GM23338 (cell line): ENCODE results near the gene DOLPP1. TPM values are rescaled to one million over a fixed set of nuclear protein-coding genes. Genes with fewer than 3 reads are reported as not detected.

ENCODE experiments used
- ATAC-seq: fragments of 200-7000 bp; cut with Tn5 transposase; 3 replicates; pipeline ENCODE4 v1.9.1; 2020
- DNase-seq: peaks from one replicate; pipeline ENCODE4 v3.0.0-alpha.2; 2015; ENCODE audit warnings: low spot score
- H2AFZ ChIP-seq: fragments of 200-600 bp; sonication (generic); 2 replicates; pipeline ENCODE4 v1.8.0; 2016; ENCODE audit warnings: antibody characterized with exemption, mild to moderate bottlenecking, moderate library complexity
- H3F3A ChIP-seq: fragments of 200-600 bp; sonication (generic); replicated peaks from 2 replicates; pipeline ENCODE4 v1.8.0; 2017; ENCODE audit warnings: antibody characterized with exemption, mixed run types, low read depth
- H3K27ac ChIP-seq: fragments of 200-600 bp; sonication (generic); 2 replicates; pipeline ENCODE4 v1.6.1; 2016; ENCODE audit warnings: low read depth
- H3K27me3 ChIP-seq: fragments of 200-600 bp; sonication (generic); 2 replicates; pipeline ENCODE4 v1.8.0; 2016; ENCODE audit warnings: mild to moderate bottlenecking, mixed run types, moderate library complexity; ENCODE audit not compliant: insufficient read depth
- H3K36me3 ChIP-seq: fragments of 200-600 bp; sonication (generic); 2 replicates; pipeline ENCODE4 v1.8.0; 2016; ENCODE audit warnings: mild to moderate bottlenecking; ENCODE audit not compliant: insufficient read depth
- H3K4me1 ChIP-seq: fragments of 200-600 bp; sonication (generic); 2 replicates; pipeline ENCODE4 v1.8.0; 2016; ENCODE audit warnings: mild to moderate bottlenecking, moderate library complexity; ENCODE audit not compliant: insufficient read depth
- H3K4me2 ChIP-seq: fragments of 200-600 bp; sonication (generic); 2 replicates; pipeline ENCODE4 v1.7.1; 2017; ENCODE audit warnings: mixed run types
- H3K4me3 ChIP-seq: fragments of 200-600 bp; sonication (generic); 2 replicates; pipeline ENCODE4 v1.6.1; 2016; ENCODE audit warnings: mixed run types
- H3K79me2 ChIP-seq: fragments of 200-600 bp; sonication (generic); replicated peaks from 2 replicates; pipeline ENCODE4 v1.8.0; 2017; ENCODE audit warnings: mild to moderate bottlenecking; ENCODE audit not compliant: insufficient read depth
- H3K9me2 ChIP-seq: fragments of 200-600 bp; sonication (generic); 2 replicates; pipeline ENCODE4 v1.8.0; 2017; ENCODE audit not compliant: insufficient read depth
- H4K20me1 ChIP-seq: fragments of 200-600 bp; sonication (generic); replicated peaks from 2 replicates; pipeline ENCODE4 v1.8.0; 2017; ENCODE audit warnings: mild to moderate bottlenecking; ENCODE audit not compliant: insufficient read depth
- H3K27ac Mint-ChIP-seq: 2 replicates; pipeline ENCODE4 v1.8.0; 2020; ENCODE audit warnings: inconsistent platforms, mild to moderate bottlenecking, moderate library complexity, mixed read lengths
- H3K27me3 Mint-ChIP-seq: 3 replicates; pipeline ENCODE4 v1.8.0; 2022; ENCODE audit warnings: low read depth, mild to moderate bottlenecking, moderate library complexity, mixed read lengths, inconsistent platforms; ENCODE audit not compliant: insufficient read depth, poor library complexity
- H3K36me3 Mint-ChIP-seq: 3 replicates; pipeline ENCODE4 v1.8.0; 2021; ENCODE audit warnings: low read depth, mild to moderate bottlenecking, inconsistent platforms, moderate library complexity, mixed read lengths
- H3K4me1 Mint-ChIP-seq: 3 replicates; pipeline ENCODE4 v1.8.0; 2020; ENCODE audit warnings: mild to moderate bottlenecking, inconsistent platforms, mixed read lengths
- H3K4me3 Mint-ChIP-seq: 3 replicates; pipeline ENCODE4 v1.8.0; 2021; ENCODE audit warnings: moderate library complexity, mild to moderate bottlenecking, inconsistent platforms, mixed read lengths
- H3K9me3 Mint-ChIP-seq: 3 replicates; pipeline ENCODE4 v1.8.0; 2020; ENCODE audit warnings: moderate library complexity, mild to moderate bottlenecking, inconsistent platforms, mixed read lengths
- CREB1 ChIP-seq: fragments of 250-450 bp; sonication (Bioruptor Pico); IDR thresholded peaks from 2 replicates; pipeline ENCODE4 v1.5.0; 2020; ENCODE audit warnings: low read depth, mild to moderate bottlenecking, moderate library complexity
- CTCF ChIP-seq, 2 experiments: fragments of 200-600 bp in 1 of 2; sonication (generic) in 1 of 2; conservative IDR thresholded peaks; 2 replicates each; pipeline versions ENCODE4 v1.5.1 to v1.6.1; 2016 to 2017; ENCODE audit warnings: antibody characterized with exemption in 2 of 2, low read depth in 2 of 2, mild to moderate bottlenecking in 2 of 2, moderate library complexity in 1 of 2
- EZH2 ChIP-seq: fragments of 200-600 bp; sonication (generic); IDR thresholded peaks from one replicate; pipeline ENCODE4 v1.8.0; 2017; ENCODE audit warnings: antibody characterized with exemption, mild to moderate bottlenecking, low read depth; ENCODE audit not compliant: unreplicated experiment
- EZH2phosphoT487 ChIP-seq: fragments of 200-600 bp; sonication (generic); IDR thresholded peaks from one replicate; pipeline ENCODE4 v1.8.1; 2018; ENCODE audit warnings: antibody characterized with exemption; ENCODE audit not compliant: unreplicated experiment
- JUNB ChIP-seq: IDR thresholded peaks from one replicate; pipeline ENCODE4 v1.6.1; 2016; ENCODE audit warnings: antibody characterized with exemption; ENCODE audit not compliant: unreplicated experiment
- NANOG ChIP-seq: IDR thresholded peaks from 2 replicates; pipeline ENCODE4 v1.6.1; 2016; ENCODE audit warnings: antibody characterized with exemption, borderline replicate concordance
- POLR2AphosphoS5 ChIP-seq: IDR thresholded peaks from 2 replicates; pipeline ENCODE4 v1.6.1; 2016; ENCODE audit warnings: antibody characterized with exemption, low read depth
- ZNF114 ChIP-seq: fragments of 250-450 bp; sonication (Bioruptor Pico); IDR thresholded peaks from 2 replicates; pipeline ENCODE4 v1.5.0; 2020; ENCODE audit warnings: mild to moderate bottlenecking, moderate library complexity
- ZNF331 ChIP-seq: fragments of 250-450 bp; sonication (Bioruptor Pico); IDR thresholded peaks from 2 replicates; pipeline ENCODE4 v1.5.0; 2020; ENCODE audit warnings: low read depth, mild to moderate bottlenecking, moderate library complexity
- polyA plus RNA-seq: library from polyadenylated mRNA; unstranded; fragments of >200 nt; fragmentation: Nextera tagmentation; extraction: Ambion mirVana; gene quantifications from 2 replicates; pipeline ENCODE4 v1.2.1, GENCODE V29; 2016
- total RNA-seq: library from RNA; depleted of rRNA; stranded (reverse); fragments of >200 nt; shearing (Covaris generic); gene quantifications from 2 replicates; pipeline ENCODE4 v1.2.3, GENCODE V29; 2014
- TF ChIP-seq, protein P1 (sequence below): IDR thresholded peaks from 2 replicates; pipeline ENCODE4 v1.6.1; 2016; ENCODE audit warnings: antibody characterized with exemption
- TF ChIP-seq, protein P2 (sequence below): fragments of 250-450 bp; sonication (Bioruptor Pico); IDR thresholded peaks from 2 replicates; pipeline ENCODE4 v1.5.0; 2020; ENCODE audit warnings: mild to moderate bottlenecking, moderate library complexity
- TF ChIP-seq, protein P3 (sequence below): IDR thresholded peaks from one replicate; pipeline ENCODE4 v1.6.1; 2018; ENCODE audit warnings: antibody characterized with exemption; ENCODE audit not compliant: unreplicated experiment

DOLPP1 gene
- total and polyA plus RNA-seq, 2 experiments from 2014 or later: 23.3 to 31.9 TPM

DNA sequence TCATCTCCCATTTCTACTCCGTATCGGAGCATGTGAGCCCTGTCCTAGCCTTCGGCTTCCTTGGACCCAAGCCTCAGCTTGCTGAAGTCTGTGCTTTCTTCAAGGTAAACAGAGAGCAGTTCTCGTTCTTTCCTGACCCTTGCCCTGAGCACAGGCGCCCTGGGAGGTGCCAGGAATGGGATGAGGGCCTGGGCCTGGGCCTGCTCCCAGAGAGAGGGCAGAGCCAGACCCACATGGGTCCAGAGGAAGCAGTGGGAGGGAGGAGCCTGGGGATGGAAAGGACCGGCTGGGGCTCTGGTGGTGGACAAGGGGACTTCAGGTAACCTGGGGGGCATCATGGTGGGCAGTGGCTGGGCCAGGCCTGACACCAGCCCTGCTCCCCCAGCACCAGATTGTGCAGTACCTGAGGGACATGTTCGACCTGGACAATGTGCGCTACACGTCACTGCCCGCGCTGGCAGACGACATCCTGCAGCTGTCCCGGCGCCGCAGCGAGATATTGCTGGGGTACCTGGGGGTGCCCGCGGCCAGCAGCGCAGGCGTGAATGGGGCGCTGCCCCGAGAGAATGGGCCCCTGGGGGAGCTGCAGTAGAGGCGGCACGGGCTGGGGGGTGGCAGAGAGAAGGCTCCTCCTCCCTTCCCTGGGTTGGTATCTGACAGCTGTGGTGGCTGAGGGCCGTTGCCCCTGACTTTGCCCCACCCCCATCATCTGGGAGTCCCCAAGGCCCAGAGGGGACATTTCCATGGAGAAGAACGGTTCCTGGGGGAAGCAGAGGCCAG is 10.9 kb upstream of the DOLPP1 start:
- Histone ChIP-seq H3K36me3 (no peaks in the 10 kb centered on the region), H3K79me2 (no peaks in the 10 kb centered on the region), H4K20me1 (no peaks in the 10 kb centered on the region), H3F3A (0 out of 2 replicates have a peak, but pooled peaks cover 6% of the 10 kb centered on the region), H3K4me1 (peaks cover 26% of the 10 kb centered on the region), H3K27me3 (no peaks in the 10 kb centered on the region), H2AFZ (no peak overlapping the region), H3K4me3 (no peak overlapping the region), H3K4me2 (peak overlapping the region; percentile 77; the same call in 1 of the 2 replicates), H3K9me2 (no peaks in the 10 kb centered on the region), H3K27ac (peak overlapping the region; percentile 85)
- H3K4me3 Mint-ChIP-seq: no peak overlapping the region
- no peak for ATAC-seq
- no peak for DNase-seq
- peaks cover 31% of the 10 kb centered on the region for H3K4me1 Mint-ChIP-seq
- no peak overlapping the region; the same call in 1 of the 2 replicates for H3K27ac Mint-ChIP-seq
- TF ChIP-seq, protein P1, sequence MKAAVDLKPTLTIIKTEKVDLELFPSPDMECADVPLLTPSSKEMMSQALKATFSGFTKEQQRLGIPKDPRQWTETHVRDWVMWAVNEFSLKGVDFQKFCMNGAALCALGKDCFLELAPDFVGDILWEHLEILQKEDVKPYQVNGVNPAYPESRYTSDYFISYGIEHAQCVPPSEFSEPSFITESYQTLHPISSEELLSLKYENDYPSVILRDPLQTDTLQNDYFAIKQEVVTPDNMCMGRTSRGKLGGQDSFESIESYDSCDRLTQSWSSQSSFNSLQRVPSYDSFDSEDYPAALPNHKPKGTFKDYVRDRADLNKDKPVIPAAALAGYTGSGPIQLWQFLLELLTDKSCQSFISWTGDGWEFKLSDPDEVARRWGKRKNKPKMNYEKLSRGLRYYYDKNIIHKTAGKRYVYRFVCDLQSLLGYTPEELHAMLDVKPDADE: no peak
- TF ChIP-seq, protein P2, sequence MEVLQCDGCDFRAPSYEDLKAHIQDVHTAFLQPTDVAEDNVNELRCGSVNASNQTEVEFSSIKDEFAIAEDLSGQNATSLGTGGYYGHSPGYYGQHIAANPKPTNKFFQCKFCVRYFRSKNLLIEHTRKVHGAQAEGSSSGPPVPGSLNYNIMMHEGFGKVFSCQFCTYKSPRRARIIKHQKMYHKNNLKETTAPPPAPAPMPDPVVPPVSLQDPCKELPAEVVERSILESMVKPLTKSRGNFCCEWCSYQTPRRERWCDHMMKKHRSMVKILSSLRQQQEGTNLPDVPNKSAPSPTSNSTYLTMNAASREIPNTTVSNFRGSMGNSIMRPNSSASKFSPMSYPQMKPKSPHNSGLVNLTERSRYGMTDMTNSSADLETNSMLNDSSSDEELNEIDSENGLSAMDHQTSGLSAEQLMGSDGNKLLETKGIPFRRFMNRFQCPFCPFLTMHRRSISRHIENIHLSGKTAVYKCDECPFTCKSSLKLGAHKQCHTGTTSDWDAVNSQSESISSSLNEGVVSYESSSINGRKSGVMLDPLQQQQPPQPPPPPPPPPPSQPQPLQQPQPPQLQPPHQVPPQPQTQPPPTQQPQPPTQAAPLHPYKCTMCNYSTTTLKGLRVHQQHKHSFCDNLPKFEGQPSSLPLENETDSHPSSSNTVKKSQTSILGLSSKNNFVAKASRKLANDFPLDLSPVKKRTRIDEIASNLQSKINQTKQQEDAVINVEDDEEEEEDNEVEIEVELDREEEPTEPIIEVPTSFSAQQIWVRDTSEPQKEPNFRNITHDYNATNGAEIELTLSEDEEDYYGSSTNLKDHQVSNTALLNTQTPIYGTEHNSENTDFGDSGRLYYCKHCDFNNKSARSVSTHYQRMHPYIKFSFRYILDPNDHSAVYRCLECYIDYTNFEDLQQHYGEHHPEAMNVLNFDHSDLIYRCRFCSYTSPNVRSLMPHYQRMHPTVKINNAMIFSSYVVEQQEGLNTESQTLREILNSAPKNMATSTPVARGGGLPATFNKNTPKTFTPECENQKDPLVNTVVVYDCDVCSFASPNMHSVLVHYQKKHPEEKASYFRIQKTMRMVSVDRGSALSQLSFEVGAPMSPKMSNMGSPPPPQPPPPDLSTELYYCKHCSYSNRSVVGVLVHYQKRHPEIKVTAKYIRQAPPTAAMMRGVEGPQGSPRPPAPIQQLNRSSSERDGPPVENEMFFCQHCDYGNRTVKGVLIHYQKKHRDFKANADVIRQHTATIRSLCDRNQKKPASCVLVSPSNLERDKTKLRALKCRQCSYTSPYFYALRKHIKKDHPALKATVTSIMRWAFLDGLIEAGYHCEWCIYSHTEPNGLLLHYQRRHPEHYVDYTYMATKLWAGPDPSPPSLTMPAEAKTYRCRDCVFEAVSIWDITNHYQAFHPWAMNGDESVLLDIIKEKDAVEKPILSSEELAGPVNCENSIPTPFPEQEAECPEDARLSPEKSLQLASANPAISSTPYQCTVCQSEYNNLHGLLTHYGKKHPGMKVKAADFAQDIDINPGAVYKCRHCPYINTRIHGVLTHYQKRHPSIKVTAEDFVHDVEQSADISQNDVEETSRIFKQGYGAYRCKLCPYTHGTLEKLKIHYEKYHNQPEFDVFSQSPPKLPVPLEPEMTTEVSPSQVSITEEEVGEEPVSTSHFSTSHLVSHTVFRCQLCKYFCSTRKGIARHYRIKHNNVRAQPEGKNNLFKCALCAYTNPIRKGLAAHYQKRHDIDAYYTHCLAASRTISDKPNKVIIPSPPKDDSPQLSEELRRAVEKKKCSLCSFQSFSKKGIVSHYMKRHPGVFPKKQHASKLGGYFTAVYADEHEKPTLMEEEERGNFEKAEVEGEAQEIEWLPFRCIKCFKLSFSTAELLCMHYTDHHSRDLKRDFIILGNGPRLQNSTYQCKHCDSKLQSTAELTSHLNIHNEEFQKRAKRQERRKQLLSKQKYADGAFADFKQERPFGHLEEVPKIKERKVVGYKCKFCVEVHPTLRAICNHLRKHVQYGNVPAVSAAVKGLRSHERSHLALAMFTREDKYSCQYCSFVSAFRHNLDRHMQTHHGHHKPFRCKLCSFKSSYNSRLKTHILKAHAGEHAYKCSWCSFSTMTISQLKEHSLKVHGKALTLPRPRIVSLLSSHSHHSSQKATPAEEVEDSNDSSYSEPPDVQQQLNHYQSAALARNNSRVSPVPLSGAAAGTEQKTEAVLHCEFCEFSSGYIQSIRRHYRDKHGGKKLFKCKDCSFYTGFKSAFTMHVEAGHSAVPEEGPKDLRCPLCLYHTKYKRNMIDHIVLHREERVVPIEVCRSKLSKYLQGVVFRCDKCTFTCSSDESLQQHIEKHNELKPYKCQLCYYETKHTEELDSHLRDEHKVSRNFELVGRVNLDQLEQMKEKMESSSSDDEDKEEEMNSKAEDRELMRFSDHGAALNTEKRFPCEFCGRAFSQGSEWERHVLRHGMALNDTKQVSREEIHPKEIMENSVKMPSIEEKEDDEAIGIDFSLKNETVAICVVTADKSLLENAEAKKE (CRISPR knock-in tag): no peak
- TF ChIP-seq POLR2AphosphoS5: no peak
- no peak for TF ChIP-seq EZH2
- TF ChIP-seq EZH2phosphoT487: no peak
- TF ChIP-seq ZNF114 (CRISPR knock-in tag): no peak
- no peak for TF ChIP-seq ZNF331
- no peak for TF ChIP-seq CREB1 (CRISPR knock-in tag)
- no peak for TF ChIP-seq CTCF (conservative IDR thresholded peaks at IDR 0.05; ENCODE audit: low read depth in 2 of 2)
- TF ChIP-seq JUNB: no peak
- TF ChIP-seq NANOG: no peak
- TF ChIP-seq, protein P3, sequence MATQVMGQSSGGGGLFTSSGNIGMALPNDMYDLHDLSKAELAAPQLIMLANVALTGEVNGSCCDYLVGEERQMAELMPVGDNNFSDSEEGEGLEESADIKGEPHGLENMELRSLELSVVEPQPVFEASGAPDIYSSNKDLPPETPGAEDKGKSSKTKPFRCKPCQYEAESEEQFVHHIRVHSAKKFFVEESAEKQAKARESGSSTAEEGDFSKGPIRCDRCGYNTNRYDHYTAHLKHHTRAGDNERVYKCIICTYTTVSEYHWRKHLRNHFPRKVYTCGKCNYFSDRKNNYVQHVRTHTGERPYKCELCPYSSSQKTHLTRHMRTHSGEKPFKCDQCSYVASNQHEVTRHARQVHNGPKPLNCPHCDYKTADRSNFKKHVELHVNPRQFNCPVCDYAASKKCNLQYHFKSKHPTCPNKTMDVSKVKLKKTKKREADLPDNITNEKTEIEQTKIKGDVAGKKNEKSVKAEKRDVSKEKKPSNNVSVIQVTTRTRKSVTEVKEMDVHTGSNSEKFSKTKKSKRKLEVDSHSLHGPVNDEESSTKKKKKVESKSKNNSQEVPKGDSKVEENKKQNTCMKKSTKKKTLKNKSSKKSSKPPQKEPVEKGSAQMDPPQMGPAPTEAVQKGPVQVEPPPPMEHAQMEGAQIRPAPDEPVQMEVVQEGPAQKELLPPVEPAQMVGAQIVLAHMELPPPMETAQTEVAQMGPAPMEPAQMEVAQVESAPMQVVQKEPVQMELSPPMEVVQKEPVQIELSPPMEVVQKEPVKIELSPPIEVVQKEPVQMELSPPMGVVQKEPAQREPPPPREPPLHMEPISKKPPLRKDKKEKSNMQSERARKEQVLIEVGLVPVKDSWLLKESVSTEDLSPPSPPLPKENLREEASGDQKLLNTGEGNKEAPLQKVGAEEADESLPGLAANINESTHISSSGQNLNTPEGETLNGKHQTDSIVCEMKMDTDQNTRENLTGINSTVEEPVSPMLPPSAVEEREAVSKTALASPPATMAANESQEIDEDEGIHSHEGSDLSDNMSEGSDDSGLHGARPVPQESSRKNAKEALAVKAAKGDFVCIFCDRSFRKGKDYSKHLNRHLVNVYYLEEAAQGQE: no peak
- no peaks in the 10 kb centered on the region; the same call in 2 of the 3 replicates for H3K9me3 Mint-ChIP-seq
- H3K36me3 Mint-ChIP-seq: peaks cover 27% of the 10 kb centered on the region
- H3K27me3 Mint-ChIP-seq: peaks cover 9% of the 10 kb centered on the region
